ENCODE results near the gene PTGES2.

Gene PTGES2

GRCh38 chr9:128127568-128127989, at the start of gene PTGES2:
Gene PTGES2, minus strand, starts transcription at chr9:128127729. Its CDS starts 12 bp downstream, at chr9:128127717.
- DNase-seq (ENCODE audit: low spot score) (peak; percentile 38), FAIRE-seq (no peak)

GRCh38 chr9:128175726-128176125, 48.2 kb upstream of the PTGES2 start:
- DNase-seq (ENCODE audit: low spot score) (no peak), FAIRE-seq (no peak)

- DNase-seq (ENCODE audit: low spot score): no peak
- no peak for FAIRE-seq
Observed at GRCh38 chr9:128175102-128175563, 47.6 kb upstream of the PTGES2 start.

GRCh38 chr9:128174062-128174461, 46.5 kb upstream of the PTGES2 start:
- DNase-seq (ENCODE audit: low spot score): no peak
- FAIRE-seq: no peak

GRCh38 chr9:128169925-128170324, 42.4 kb upstream of the PTGES2 start:
- FAIRE-seq (no peak), DNase-seq (ENCODE audit: low spot score) (no peak)

- DNase-seq (ENCODE audit: low spot score): no peak
- no peak for FAIRE-seq
Observed at GRCh38 chr9:128169492-128169891, 42.0 kb upstream of the PTGES2 start.

GRCh38 chr9:128168731-128169308, 41.3 kb upstream of the PTGES2 start:
- FAIRE-seq (no peak), DNase-seq (ENCODE audit: low spot score) (no peak)

GRCh38 chr9:128167209-128167608, 39.7 kb upstream of the PTGES2 start:
- DNase-seq (ENCODE audit: low spot score) (no peak), FAIRE-seq (no peak)

- FAIRE-seq: no peak
- no peak for DNase-seq (ENCODE audit: low spot score)
Observed at GRCh38 chr9:128166169-128166568, 38.6 kb upstream of the PTGES2 start.

GRCh38 chr9:128164307-128164885, 36.9 kb upstream of the PTGES2 start:
- no peak for DNase-seq (ENCODE audit: low spot score)
- no peak for FAIRE-seq

- no peak for FAIRE-seq
- no peak for DNase-seq (ENCODE audit: low spot score)
Observed at GRCh38 chr9:128163523-128164306, 36.2 kb upstream of the PTGES2 start.

- FAIRE-seq: no peak
Observed at GRCh38 chr9:128163027-128163515, 35.5 kb upstream of the PTGES2 start.

GRCh38 chr9:128162215-128163026, 34.9 kb upstream of the PTGES2 start:
- DNase-seq (ENCODE audit: low spot score) (peak; percentile 51), FAIRE-seq (no peak)

More at GRCh38 chr9:128163027-128163515, 35.5 kb upstream of the PTGES2 start:
- no peak for DNase-seq (ENCODE audit: low spot score)

- FAIRE-seq: no peak
Observed at GRCh38 chr9:128161215-128161902, 33.8 kb upstream of the PTGES2 start.

GRCh38 chr9:128160603-128160987, 33.1 kb upstream of the PTGES2 start:
- FAIRE-seq: no peak
- no peak for DNase-seq (ENCODE audit: low spot score)

More at GRCh38 chr9:128161215-128161902, 33.8 kb upstream of the PTGES2 start:
- DNase-seq (ENCODE audit: low spot score): no peak

- no peak for FAIRE-seq
- DNase-seq (ENCODE audit: low spot score): peak; percentile 85
Observed at GRCh38 chr9:128159784-128160602, 32.5 kb upstream of the PTGES2 start, which contains the start of gene BBLN. Gene BBLN, plus strand, starts transcription at chr9:128160265. Its CDS starts 143 bp downstream, at chr9:128160408.

GRCh38 chr9:128159522-128159783, 31.9 kb upstream of the PTGES2 start:
- FAIRE-seq: no peak
- no peak for DNase-seq (ENCODE audit: low spot score)

GRCh38 chr9:128155736-128156500, 28.4 kb upstream of the PTGES2 start:
- no peak for DNase-seq (ENCODE audit: low spot score)
- no peak for FAIRE-seq

- DNase-seq (ENCODE audit: low spot score) (no peak), FAIRE-seq (no peak)
Observed at GRCh38 chr9:128153947-128154695, 26.6 kb upstream of the PTGES2 start.

All from RCC 7860 (cell line).